ENCODE results near the gene CCDC177.

CCDC177 gene

GRCh38 chr14:69560826-69561225 lies 13.8 kb downstream of the CCDC177 start:
- no peak for DNase-seq

- no peak for DNase-seq
These were observed 15.1 kb downstream of the CCDC177 start for GRCh38 chr14:69559581-69560011.

GRCh38 chr14:69558774-69559173 lies 15.9 kb downstream of the CCDC177 start:
- no peak for DNase-seq

GRCh38 chr14:69554500-69554899 lies 20.2 kb downstream of the CCDC177 start:
- no peak for DNase-seq

GRCh38 chr14:69553252-69553651 lies 21.4 kb downstream of the CCDC177 start:
- DNase-seq = no peak

GRCh38 chr14:69551511-69551910 lies 23.2 kb downstream of the CCDC177 start:
- DNase-seq = no peak

GRCh38 chr14:69548566-69548965 lies 26.1 kb downstream of the CCDC177 start:
- no peak for DNase-seq

GRCh38 chr14:69547701-69548348 lies 26.8 kb downstream of the CCDC177 start:
- DNase-seq = no peak

- no peak for DNase-seq
These were observed 31.1 kb downstream of the CCDC177 start for GRCh38 chr14:69543341-69544115.

GRCh38 chr14:69542311-69542710 lies 32.4 kb downstream of the CCDC177 start:
- DNase-seq = no peak

- no peak for DNase-seq
These were observed 33.9 kb downstream of the CCDC177 start for GRCh38 chr14:69540654-69541335.

- no peak for DNase-seq
These were observed 34.9 kb downstream of the CCDC177 start for GRCh38 chr14:69539631-69540410.

GRCh38 chr14:69538766-69539165 lies 35.9 kb downstream of the CCDC177 start:
- no peak for DNase-seq

- no peak for DNase-seq
These were observed 36.8 kb downstream of the CCDC177 start for GRCh38 chr14:69537900-69538299.

- no peak for DNase-seq
These were observed 37.7 kb downstream of the CCDC177 start for GRCh38 chr14:69536971-69537370.

GRCh38 chr14:69535230-69535848 lies 39.3 kb downstream of the CCDC177 start:
- no peak for DNase-seq

GRCh38 chr14:69532561-69533340 lies 41.9 kb downstream of the CCDC177 start:
- no peak for DNase-seq

GRCh38 chr14:69531135-69531534 lies 43.5 kb downstream of the CCDC177 start:
- no peak for DNase-seq

GRCh38 chr14:69530095-69530494 lies 44.6 kb downstream of the CCDC177 start:
- DNase-seq = no peak

GRCh38 chr14:69529563-69529962 lies 45.1 kb downstream of the CCDC177 start:
- no peak for DNase-seq

GRCh38 chr14:69528930-69529329 lies 45.7 kb downstream of the CCDC177 start:
- no peak for DNase-seq

GRCh38 chr14:69528143-69528542 lies 46.5 kb downstream of the CCDC177 start:
- DNase-seq = no peak

All from activated CD4-positive, CD25-positive, alpha-beta regulatory T cell (primary cell).